Gastroesophageal sphincter (tissue), 3 donors: ENCODE results near the gene SLC22A2.

Experiments used
- CTCF ChIP-seq, 4 experiments: fragments of 200-600 bp in 2 of 4; fragments of 450-650 bp in 2 of 4; sonication (generic) in 1 of 4; IDR thresholded peaks; one replicate each; pipeline ENCODE4 v1.5.1; 2017 to 2019; ENCODE audit warnings: antibody characterized with exemption in 4 of 4, mild to moderate bottlenecking in 2 of 4, moderate library complexity in 2 of 4
- POLR2A ChIP-seq, 2 donors: fragments of 450-650 bp; IDR thresholded peaks; one replicate each; pipeline ENCODE4 v1.6.1; 2017; ENCODE audit warnings: antibody characterized with exemption in 2 of 2, mild to moderate bottlenecking in 2 of 2, moderate library complexity in 1 of 2
- POLR2AphosphoS5 ChIP-seq: sonication (generic); formaldehyde crosslinking; IDR thresholded peaks from one replicate; pipeline ENCODE4 v1.6.1; 2017; ENCODE audit warnings: antibody characterized with exemption

GRCh38 chr6:160227769-160228161 is 30.9 kb downstream of the SLC22A2 start:
- TF ChIP-seq CTCF (IDR thresholded peaks at IDR 0.05) (no peak), POLR2AphosphoS5 (no peak), POLR2A (IDR thresholded peaks at IDR 0.05) (no peak)
